Loucy (cell line): ENCODE results near the gene ZFAND3.

Experiments used
- H2AFZ ChIP-seq: fragments of 200-600 bp; sonication (generic); 2 replicates; pipeline ENCODE4 v1.6.0; 2016; ENCODE audit warnings: antibody characterized with exemption, mild to moderate bottlenecking, low read length, moderate library complexity
- H3F3A ChIP-seq: fragments of 200-600 bp; 2 replicates; pipeline ENCODE4 v1.6.0; 2016; ENCODE audit warnings: antibody characterized with exemption, low read depth, mild to moderate bottlenecking
- H3K27me3 ChIP-seq: fragments of 200-600 bp; sonication (generic); 2 replicates; pipeline ENCODE4 v1.6.1; 2014; ENCODE audit warnings: low read length, mild to moderate bottlenecking; ENCODE audit not compliant: insufficient read depth, poor library complexity, severe bottlenecking
- H3K36me3 ChIP-seq: fragments of 200-600 bp; sonication (generic); 2 replicates; pipeline ENCODE4 v1.6.1; 2016; ENCODE audit warnings: low read length; ENCODE audit not compliant: insufficient read depth
- H3K4me1 ChIP-seq: fragments of 200-600 bp; sonication (generic); 2 replicates; pipeline ENCODE4 v1.5.1; 2014; ENCODE audit warnings: low read length, mild to moderate bottlenecking; ENCODE audit not compliant: insufficient read depth, poor library complexity, severe bottlenecking
- H3K4me2 ChIP-seq: fragments of 200-600 bp; sonication (generic); 2 replicates; pipeline ENCODE4 v1.6.0; 2014; ENCODE audit warnings: antibody characterized with exemption, low read length, low read depth, mild to moderate bottlenecking; ENCODE audit not compliant: poor library complexity, severe bottlenecking
- H3K4me3 ChIP-seq: fragments of 200-600 bp; sonication (generic); 2 replicates; pipeline ENCODE4 v1.5.1; 2014; ENCODE audit warnings: low read length, mild to moderate bottlenecking, mixed read lengths; ENCODE audit not compliant: poor library complexity, severe bottlenecking
- H3K79me2 ChIP-seq: fragments of 200-600 bp; sonication (generic); 2 replicates; pipeline ENCODE4 v1.6.1; 2014; ENCODE audit warnings: low read length; ENCODE audit not compliant: insufficient read depth
- H3K9ac ChIP-seq: fragments of 200-600 bp; sonication (generic); 2 replicates; pipeline ENCODE4 v1.6.0; 2014; ENCODE audit warnings: mild to moderate bottlenecking, low read depth, low read length, moderate library complexity; ENCODE audit not compliant: poor library complexity, severe bottlenecking
- H3K9me2 ChIP-seq: fragments of 200-600 bp; sonication (generic); replicated peaks from 2 replicates; pipeline ENCODE4 v1.6.1; 2016; ENCODE audit warnings: low read depth, low read length, mixed read lengths
- H3K9me3 ChIP-seq: fragments of 200-600 bp; sonication (generic); 2 replicates; pipeline ENCODE4 v1.6.1; 2014; ENCODE audit warnings: mild to moderate bottlenecking, antibody characterized with exemption, low read length, low read depth; ENCODE audit not compliant: insufficient read depth
- H4K20me1 ChIP-seq: fragments of 200-600 bp; sonication (generic); 2 replicates; pipeline ENCODE4 v1.6.0; 2014; ENCODE audit warnings: antibody characterized with exemption, low read length, mild to moderate bottlenecking; ENCODE audit not compliant: insufficient read depth, poor library complexity, severe bottlenecking
- CTCF ChIP-seq: fragments of 200-600 bp; sonication (generic); conservative IDR thresholded peaks from 2 replicates; pipeline ENCODE4 v1.5.1; 2014; ENCODE audit warnings: mild to moderate bottlenecking, antibody characterized with exemption, low read length
- EZH2phosphoT487 ChIP-seq: fragments of 200-600 bp; IDR thresholded peaks from 2 replicates; pipeline ENCODE4 v1.6.1; 2018; ENCODE audit warnings: antibody characterized with exemption, mild to moderate bottlenecking, moderate library complexity, borderline replicate concordance

The ZFAND3 gene

DNA sequence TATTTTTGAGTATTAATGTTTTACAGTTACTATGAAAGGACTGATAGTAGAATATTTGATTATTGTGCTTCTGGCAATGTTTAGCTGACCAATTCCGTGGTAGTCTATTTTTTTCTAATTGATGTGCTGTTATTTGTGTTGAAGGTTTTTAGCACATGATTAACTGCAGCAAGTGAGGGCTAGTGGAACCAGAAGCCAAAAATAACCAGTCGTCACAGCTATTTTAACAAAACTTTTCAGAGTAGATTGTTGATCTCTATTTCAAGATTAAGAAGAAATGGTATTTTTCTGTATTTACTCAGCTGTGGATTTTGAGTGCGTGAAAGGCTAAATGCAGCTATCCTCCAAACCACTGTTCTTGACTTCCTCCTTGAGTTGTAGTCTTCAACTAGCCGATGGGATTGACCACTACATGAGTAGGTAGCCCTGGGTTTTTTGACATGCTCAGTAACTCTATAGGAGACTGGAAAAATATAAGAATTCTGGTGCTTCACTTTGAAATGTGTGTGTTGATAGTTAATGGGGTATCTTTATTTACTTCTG lies 258.0 kb downstream of the ZFAND3 start:
- Histone ChIP-seq H2AFZ (no peak overlapping the region), H4K20me1 (no peaks in the 10 kb centered on the region), H3K4me1 (no peaks in the 10 kb centered on the region), H3F3A (no peaks in the 10 kb centered on the region), H3K4me2 (no peak overlapping the region), H3K9ac (no peak overlapping the region), H3K27me3 (no peaks in the 10 kb centered on the region), H3K4me3 (no peak overlapping the region), H3K36me3 (peaks cover 24% of the 10 kb centered on the region), H3K79me2 (peaks cover 15% of the 10 kb centered on the region; the same call in 1 of the 2 replicates), H3K9me2 (no peaks in the 10 kb centered on the region), H3K9me3 (no peaks in the 10 kb centered on the region)
- TF ChIP-seq CTCF (no peak), EZH2phosphoT487 (no peak)

DNA sequence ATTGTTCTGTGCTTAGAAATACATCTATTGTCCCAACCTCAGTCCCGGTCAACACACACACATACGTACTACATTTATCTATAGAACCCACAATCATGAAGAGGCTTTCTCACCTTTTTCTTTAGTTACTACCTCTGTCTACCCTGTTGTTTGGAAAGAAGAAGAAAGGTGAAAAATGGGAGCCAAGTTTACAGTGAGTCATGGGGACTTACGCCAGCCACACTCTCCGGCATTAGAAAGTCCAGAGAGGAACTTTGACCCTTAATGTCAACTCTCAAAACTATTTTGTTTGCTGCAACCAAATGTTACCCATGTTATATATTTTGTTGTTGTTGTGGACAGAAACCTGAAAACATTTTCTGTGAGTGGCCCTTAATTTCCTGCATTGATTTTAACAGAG lies 259.1 kb downstream of the ZFAND3 start:
- H2AFZ ChIP-seq, result no peak overlapping the region
- no peaks in the 10 kb centered on the region for H3K9me3 ChIP-seq
- H3K36me3 ChIP-seq, result peaks cover 24% of the 10 kb centered on the region
- TF ChIP-seq CTCF, result no peak
- no peak for TF ChIP-seq EZH2phosphoT487
- H4K20me1 ChIP-seq, result no peaks in the 10 kb centered on the region
- no peak overlapping the region for H3K9ac ChIP-seq
- no peaks in the 10 kb centered on the region for H3K4me1 ChIP-seq
- no peaks in the 10 kb centered on the region for H3K9me2 ChIP-seq
- H3K4me2 ChIP-seq, result no peak overlapping the region
- no peaks in the 10 kb centered on the region for H3K27me3 ChIP-seq
- no peak overlapping the region for H3K4me3 ChIP-seq
- peaks cover 7% of the 10 kb centered on the region; the same call in 1 of the 2 replicates for H3K79me2 ChIP-seq
- H3F3A ChIP-seq, result no peaks in the 10 kb centered on the region

DNA sequence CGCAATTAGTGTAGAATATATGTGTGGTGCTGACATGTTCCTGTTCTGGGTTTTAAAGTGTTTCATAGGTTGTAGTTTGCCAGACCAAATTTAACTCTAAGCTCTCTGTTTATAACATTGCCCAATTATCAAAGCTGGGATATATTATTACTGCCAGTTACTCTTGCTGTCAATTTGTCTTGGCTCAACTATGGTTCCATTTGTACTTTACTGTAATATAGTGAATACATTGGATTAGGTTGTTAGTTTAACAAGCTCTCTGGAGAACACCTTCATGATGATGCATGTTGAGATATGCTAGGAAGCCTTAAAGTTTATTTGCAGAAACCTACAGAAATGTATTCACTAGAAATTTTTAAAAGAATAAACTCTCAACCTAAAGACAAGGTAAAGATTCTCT lies 259.6 kb downstream of the ZFAND3 start:
- no peak overlapping the region for H3K4me2 ChIP-seq
- H3K27me3 ChIP-seq, result no peaks in the 10 kb centered on the region
- TF ChIP-seq CTCF (no peak), EZH2phosphoT487 (no peak)
- peaks cover 6% of the 10 kb centered on the region; the same call in 1 of the 2 replicates for H3K79me2 ChIP-seq
- H3K9ac ChIP-seq, result no peak overlapping the region
- H4K20me1 ChIP-seq, result no peaks in the 10 kb centered on the region
- peaks cover 28% of the 10 kb centered on the region for H3K36me3 ChIP-seq
- H3F3A ChIP-seq, result no peaks in the 10 kb centered on the region
- H2AFZ ChIP-seq, result no peak overlapping the region
- no peak overlapping the region for H3K4me3 ChIP-seq
- H3K4me1 ChIP-seq, result no peaks in the 10 kb centered on the region
- no peaks in the 10 kb centered on the region for H3K9me3 ChIP-seq
- H3K9me2 ChIP-seq, result no peaks in the 10 kb centered on the region
